ENCODE measurements around the gene RPS19. TPM values are rescaled to one million over a fixed set of nuclear protein-coding genes. Genes with fewer than 3 reads are reported as not detected.

The RPS19 gene
- total RNA-seq, 1 donor from 2014 or later: 956 TPM

GRCh38 chr19:41921577-41922576 lies 61.8 kb downstream of the RPS19 start:
- DNase-seq (ENCODE audit: low spot score in 2 of 2): no peak
- intact Hi-C loops (cut with DNase I): no loop called here
- Histone ChIP-seq H3K9me3 (no peaks in the 10 kb centered on the region), H3K27me3 (peaks cover 26% of the 10 kb centered on the region), H3K36me3 (no peaks in the 10 kb centered on the region), H3K27ac (no peak overlapping the region), H3K4me1 (no peaks in the 10 kb centered on the region), H3K4me3 (no peak overlapping the region)
- TF ChIP-seq CTCF (IDR thresholded peaks at IDR 0.05): no peak

Other genes with a start within 250 kb of the RPS19 start
- not detected for gene CEACAM4, start 233.2 kb upstream of the RPS19 start, total RNA-seq
- gene CEACAM7, start 172.0 kb upstream of the RPS19 start, total RNA-seq: not detected
- not detected for gene CEACAM5, start 151.6 kb upstream of the RPS19 start, total RNA-seq
- gene CEACAM6, start 104.7 kb upstream of the RPS19 start, total RNA-seq: not detected
- not detected for gene CEACAM3, start 63.7 kb upstream of the RPS19 start, total RNA-seq
- not detected for gene LYPD4, start 15.6 kb upstream of the RPS19 start, total RNA-seq
- gene DMRTC2, start 15.2 kb upstream of the RPS19 start, total RNA-seq: not detected
- not detected for gene CD79A, start 17.0 kb downstream of the RPS19 start, total RNA-seq
- 178 TPM for gene ARHGEF1, start 22.9 kb downstream of the RPS19 start, total RNA-seq
- gene ERFL, start 68.2 kb downstream of the RPS19 start, total RNA-seq: not detected
- 360 TPM for gene RABAC1, start 99.1 kb downstream of the RPS19 start, total RNA-seq
- gene ATP1A3, start 134.0 kb downstream of the RPS19 start, total RNA-seq: 1.1 TPM
- 15.5 TPM for gene GRIK5, start 210.0 kb downstream of the RPS19 start, total RNA-seq
- 14.9 TPM for gene ZNF574, start 215.9 kb downstream of the RPS19 start, total RNA-seq

Measured in ascending aorta (tissue), 2 donors.